HepG2 (cell line): ENCODE results near the gene NEUROG2. TPM values are rescaled to one million over a fixed set of nuclear protein-coding genes. Genes with fewer than 3 reads are reported as not detected.
A peak's percentile ranks its signal among the peaks of the same experiment; 100 is the strongest.

Source experiments
- ADNP ChIP-seq: sonication (generic); formaldehyde crosslinking; IDR thresholded peaks from 2 replicates; pipeline ENCODE4 v1.4.0; 2020; ENCODE audit warnings: missing genetic modification reagents
- BCL3 ChIP-seq: sonication (generic); formaldehyde crosslinking; IDR thresholded peaks from 2 replicates; pipeline ENCODE4 v1.5.1; 2020; ENCODE audit warnings: mild to moderate bottlenecking, missing genetic modification reagents, moderate library complexity
- GABPB1 ChIP-seq: IDR thresholded peaks from 2 replicates; pipeline ENCODE4 v1.6.1; 2016; ENCODE audit warnings: mild to moderate bottlenecking, missing genetic modification reagents, moderate library complexity, missing compliant biosample characterization
- HNF1B ChIP-seq: sonication (generic); formaldehyde crosslinking; IDR thresholded peaks from 2 replicates; pipeline ENCODE4 v1.5.1; 2020; ENCODE audit warnings: mild to moderate bottlenecking, moderate library complexity, missing genetic modification reagents
- HOXA3 ChIP-seq: sonication (generic); formaldehyde crosslinking; IDR thresholded peaks from 2 replicates; pipeline ENCODE4 v1.5.0; 2020; ENCODE audit warnings: missing genetic modification reagents
- IKZF5 ChIP-seq: IDR thresholded peaks from 2 replicates; pipeline ENCODE4 v1.6.1; 2018; ENCODE audit warnings: missing genetic modification reagents, mild to moderate bottlenecking, missing compliant biosample characterization
- MIER2 ChIP-seq: IDR thresholded peaks from 2 replicates; pipeline ENCODE4 v1.6.1; 2016; ENCODE audit warnings: missing biosample characterization, missing genetic modification reagents
- NR0B2 ChIP-seq: sonication (generic); formaldehyde crosslinking; IDR thresholded peaks from 2 replicates; pipeline ENCODE4 v1.4.0; 2020; ENCODE audit warnings: mild to moderate bottlenecking, missing genetic modification reagents
- ZBTB21 ChIP-seq: sonication (generic); formaldehyde crosslinking; IDR thresholded peaks from 2 replicates; pipeline ENCODE4 v1.4.0; 2020; ENCODE audit warnings: missing genetic modification reagents
- ZNF225 ChIP-seq: sonication (generic); formaldehyde crosslinking; IDR thresholded peaks from 2 replicates; pipeline ENCODE4 v1.4.0; 2020; ENCODE audit warnings: mild to moderate bottlenecking, missing genetic modification reagents
- ZNF407 ChIP-seq: sonication (generic); formaldehyde crosslinking; IDR thresholded peaks from one replicate; pipeline ENCODE4 v1.5.1; 2020; ENCODE audit warnings: mild to moderate bottlenecking, missing genetic modification reagents; ENCODE audit errors: not compliant biosample characterization
- ZNF496 ChIP-seq: sonication (generic); formaldehyde crosslinking; IDR thresholded peaks from 2 replicates; pipeline ENCODE4 v1.8.1; 2023; ENCODE audit warnings: mild to moderate bottlenecking, moderate library complexity, missing genetic modification reagents; ENCODE audit not compliant: insufficient replicate concordance
- ZNF547 ChIP-seq: sonication (generic); formaldehyde crosslinking; IDR thresholded peaks from 2 replicates; pipeline ENCODE4 v1.5.1; 2020; ENCODE audit warnings: mild to moderate bottlenecking, missing genetic modification reagents
- ZNF576 ChIP-seq: sonication (generic); formaldehyde crosslinking; IDR thresholded peaks from 2 replicates; pipeline ENCODE4 v1.4.0; 2020; ENCODE audit warnings: mild to moderate bottlenecking, missing genetic modification reagents
- ZSCAN31 ChIP-seq: sonication (generic); formaldehyde crosslinking; IDR thresholded peaks from 2 replicates; pipeline ENCODE4 v1.5.0; 2020; ENCODE audit warnings: low read depth, mild to moderate bottlenecking, missing genetic modification reagents
- polyA plus RNA-seq, 8 experiments: library from polyadenylated mRNA; depleted of rRNA in 3 of 8; stranded (reverse) in 7 of 8; unstranded in 1 of 8; fragments of >200 nt; fragmentation: Illumina TruSeq in 4 of 8; extraction: Trizol in 4 of 8; gene quantifications; 2 replicates each; pipeline versions ENCODE4 v1.2.1 to v1.2.3, GENCODE V29; 2011 to 2016; ENCODE audit warnings: low read depth in 4 of 8, missing spikeins in 1 of 8, mixed read lengths in 1 of 8; ENCODE audit not compliant: insufficient read depth in 1 of 8
- total RNA-seq, 5 experiments: library from RNA; depleted of rRNA; stranded (reverse); fragments of >200 nt; fragmentation: Illumina TruSeq; extraction: Trizol; gene quantifications; 2 replicates each; pipeline ENCODE4 v1.2.3, GENCODE V29; 2016; ENCODE audit warnings: low read depth in 1 of 5

NEUROG2 gene
- total and polyA plus RNA-seq, 2 of the 13 experiments (the other 11 are each of a cell fraction or from before 2014, with no cell fraction given), result not detected

GRCh38 chr4:112523764-112524505 is 8.0 kb upstream of the NEUROG2 start (continued):
- TF ChIP-seq ZNF407 (CRISPR knock-in tag) (no peak), ADNP (CRISPR knock-in tag) (no peak), HNF1B (peak; percentile 76), BCL3 (CRISPR knock-in tag) (peak; percentile 36; the same call in 1 of the 2 replicates), ZBTB21 (CRISPR knock-in tag) (no peak), MIER2 (CRISPR knock-in tag) (no peak), ZNF496 (CRISPR knock-in tag) (no peak), NR0B2 (CRISPR knock-in tag) (no peak), HOXA3 (0 out of 2 replicates have a peak, but pooled peaks have one; percentile 24), IKZF5 (CRISPR knock-in tag) (peak; percentile 29; the same call in 1 of the 2 replicates), ZNF547 (CRISPR knock-in tag) (0 out of 2 replicates have a peak, but pooled peaks have one; percentile 37), ZSCAN31 (CRISPR knock-in tag) (no peak), ZNF225 (CRISPR knock-in tag) (0 out of 2 replicates have a peak, but pooled peaks have one; percentile 32), ZNF576 (no peak), GABPB1 (CRISPR knock-in tag) (peak; percentile 62)
